ENCODE results near the gene CFAP53.
"Not testable (repeated sequence)": the region's sequence is repeated elsewhere in the genome, so short reads cannot be mapped to it uniquely, and the experiment has no call there.

Gene CFAP53

DNA sequence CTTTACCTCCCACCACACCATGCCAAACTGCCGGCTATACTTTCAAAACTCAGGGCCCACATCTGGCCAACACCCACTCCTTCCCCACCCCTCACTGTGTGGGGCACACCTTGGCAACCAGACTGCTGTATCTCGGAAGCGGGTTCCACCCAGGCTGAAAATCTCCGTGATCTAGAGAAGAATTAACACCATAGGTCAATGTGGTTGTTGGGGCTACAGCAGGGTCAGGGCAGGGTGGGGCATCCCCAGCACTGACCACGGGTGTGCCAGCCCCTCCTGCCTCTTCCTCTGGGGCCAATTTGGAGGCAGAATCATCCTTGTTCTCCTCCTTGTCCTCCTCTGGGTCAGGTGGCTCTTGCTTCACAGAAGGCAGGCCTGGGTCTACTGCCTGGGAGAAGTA is 6.3 kb upstream of the CFAP53 start:
- no peak for DNase-seq (ENCODE audit: low spot score)

DNA sequence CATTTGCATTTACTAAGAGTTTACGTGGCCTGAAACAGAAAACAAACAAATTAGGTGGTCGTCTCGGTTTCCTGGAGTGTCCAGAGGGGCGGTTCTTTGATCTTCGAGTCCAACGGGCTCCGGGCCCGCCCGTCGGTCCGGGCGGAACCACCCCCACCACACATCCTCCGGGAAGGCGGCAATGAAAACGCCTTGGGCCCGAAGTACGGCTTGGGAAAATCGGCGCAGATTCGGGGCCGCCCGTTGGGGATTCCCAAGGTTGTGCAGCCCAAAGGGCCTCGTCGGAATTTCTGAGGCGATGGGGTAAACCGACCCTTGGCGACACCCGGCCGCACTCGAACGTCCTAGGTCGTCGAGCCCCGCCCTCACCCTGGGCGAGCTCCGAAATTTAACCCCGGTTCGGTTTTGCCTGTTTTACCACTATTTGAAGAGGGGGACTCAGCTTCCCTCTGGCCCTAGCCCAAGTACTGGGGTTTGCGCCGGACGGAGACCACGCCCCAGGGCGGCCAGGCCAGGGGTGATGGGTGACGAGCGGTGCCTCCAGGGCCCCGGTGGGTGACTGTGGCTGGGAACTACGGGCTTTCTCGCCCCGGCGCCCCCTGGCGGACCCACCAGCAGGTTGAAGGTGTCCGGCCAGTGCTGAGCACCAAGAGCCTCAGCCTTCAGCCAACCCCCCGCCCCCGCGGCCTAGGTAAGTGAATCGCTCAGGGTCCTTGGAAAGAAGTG is 1.9 kb upstream of the CFAP53 start:
- DNase-seq (ENCODE audit: low spot score), result peak; percentile 87

DNA sequence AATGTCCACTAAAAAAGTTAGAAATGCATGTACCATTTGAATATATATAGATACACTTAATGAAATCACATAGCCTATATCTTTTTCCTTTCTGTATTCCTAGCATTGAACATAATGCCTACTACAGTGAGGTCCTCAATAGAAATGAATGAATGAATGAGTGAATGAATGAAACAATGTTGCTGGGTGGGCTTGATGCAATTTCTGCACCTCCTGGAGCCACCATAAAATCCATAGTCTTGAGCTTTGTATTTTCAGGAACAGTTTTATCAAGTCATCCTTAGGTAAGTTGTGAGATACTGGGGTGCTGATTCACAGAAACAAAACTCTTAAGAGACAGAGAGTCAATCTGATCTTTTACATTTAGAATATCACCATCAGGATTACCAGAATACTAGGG is 3.3 kb downstream of the CFAP53 start:
- DNase-seq (ENCODE audit: low spot score), result no peak

DNA sequence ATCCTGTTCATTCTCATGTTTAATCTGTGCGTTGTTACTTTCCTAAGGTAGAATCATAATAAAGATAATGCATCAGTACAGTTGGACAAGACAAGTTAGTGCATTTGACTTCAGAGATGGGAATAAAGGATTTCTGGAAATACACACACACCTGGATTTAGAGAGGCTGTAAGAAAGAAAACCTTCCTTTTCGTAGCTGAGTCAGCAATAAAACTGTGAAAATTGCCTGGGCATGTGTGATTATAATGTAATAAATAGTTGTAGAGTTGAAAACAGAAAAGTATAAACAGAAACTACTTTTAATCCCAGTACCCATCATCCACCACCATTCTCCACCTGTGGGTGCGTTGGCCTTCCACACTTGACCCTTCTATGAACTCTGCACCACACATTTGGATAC is 15.4 kb downstream of the CFAP53 start:
- DNase-seq (ENCODE audit: low spot score), result no peak

DNA sequence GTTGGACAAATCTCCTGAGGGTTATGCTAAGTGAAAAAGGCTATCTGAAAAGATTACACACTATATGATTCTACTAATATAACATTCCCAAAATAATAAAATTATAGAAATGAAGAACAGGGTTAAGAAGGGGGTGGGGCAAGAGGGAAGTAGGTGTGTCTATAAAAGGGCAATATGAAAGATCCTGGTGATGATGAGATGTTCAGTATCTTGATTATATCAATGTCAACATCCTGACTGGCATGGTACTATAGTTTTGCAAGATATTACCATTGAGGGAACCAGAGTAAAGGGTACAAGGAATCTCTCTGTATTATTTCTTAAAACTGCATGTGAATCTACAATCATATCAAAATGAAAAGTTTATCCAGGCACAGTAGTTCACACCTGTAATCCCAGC is 16.7 kb downstream of the CFAP53 start:
- no peak for DNase-seq (ENCODE audit: low spot score)

DNA sequence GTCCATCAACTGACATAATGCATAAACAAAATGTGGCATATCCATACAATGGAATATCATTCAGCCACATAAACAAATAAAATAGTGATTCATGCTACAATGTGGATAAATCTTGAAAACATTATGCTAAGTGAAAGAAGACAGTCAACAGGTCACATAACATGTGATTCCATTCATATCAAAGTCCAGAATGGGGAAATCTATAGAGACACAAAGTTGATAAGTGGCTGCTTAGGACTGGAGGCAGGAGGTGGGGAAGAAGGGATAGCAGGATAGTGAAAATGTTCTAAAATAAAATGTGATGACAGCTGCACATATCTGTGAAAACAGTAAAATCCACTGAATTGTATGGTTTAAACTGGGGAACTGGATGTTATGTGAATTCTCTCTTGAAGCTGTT is 18.7 kb downstream of the CFAP53 start:
- no peak for DNase-seq (ENCODE audit: low spot score)

DNA sequence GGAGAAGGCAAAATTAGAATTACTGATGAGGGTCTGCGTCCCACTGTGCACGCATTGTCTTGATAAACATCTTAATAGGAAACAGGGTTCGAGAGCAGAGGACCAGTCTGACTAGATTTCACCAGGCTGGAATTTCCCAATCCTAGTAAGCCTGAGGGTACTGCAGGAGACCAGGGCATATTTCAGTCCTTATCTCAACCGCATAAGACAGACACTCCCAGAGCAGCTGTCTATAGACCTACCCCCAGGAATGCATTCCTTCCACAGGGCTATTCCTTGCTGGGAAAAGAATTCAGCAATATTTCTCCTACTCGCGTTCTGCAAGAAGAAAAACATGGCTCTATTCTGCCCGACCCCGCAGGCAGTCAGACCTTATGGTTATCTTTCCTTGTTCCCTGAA is 24.5 kb downstream of the CFAP53 start:
- DNase-seq (ENCODE audit: low spot score), result not testable (repeated sequence)

DNA sequence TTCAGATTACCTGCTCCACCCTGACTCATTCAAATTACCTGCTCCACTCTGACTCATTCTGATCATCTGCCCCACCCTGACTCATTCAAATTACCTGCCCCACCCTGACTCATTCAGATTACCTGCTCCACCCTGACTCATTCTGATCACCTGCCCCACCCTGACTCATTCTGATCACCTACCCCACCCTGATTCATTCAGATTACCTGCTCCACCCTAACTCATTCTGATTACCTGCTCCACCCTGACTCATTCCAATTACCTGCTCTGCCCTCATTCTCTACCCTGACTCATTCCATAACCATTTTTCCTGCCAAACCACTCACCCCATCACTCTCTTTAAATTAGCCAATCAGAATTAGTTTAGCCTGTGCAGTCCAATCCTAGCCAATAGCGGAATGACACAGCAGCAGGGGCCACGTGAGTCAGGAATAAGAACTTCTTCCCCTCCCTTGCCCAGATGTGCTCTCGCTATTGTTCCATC is 26.2 kb downstream of the CFAP53 start:
- DNase-seq (ENCODE audit: low spot score), result no peak

DNA sequence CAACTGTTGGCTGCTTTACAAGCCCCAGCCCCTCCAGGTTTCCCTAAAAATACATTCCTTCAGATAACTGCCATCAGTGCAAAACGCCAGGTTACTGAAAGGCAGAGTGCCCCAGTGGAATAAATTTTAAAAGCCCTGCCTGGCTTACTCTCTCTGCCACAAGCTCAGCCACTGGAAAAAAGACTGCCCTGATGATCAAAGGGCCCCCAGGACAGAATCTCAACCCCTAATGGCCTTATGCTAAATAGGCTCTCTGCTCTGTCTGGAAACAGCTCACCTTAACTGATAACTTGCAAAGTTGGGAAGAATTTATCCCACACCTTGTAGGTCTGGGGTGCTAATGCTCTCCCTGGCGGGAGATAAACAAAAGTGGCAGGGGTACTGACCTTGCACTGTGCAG is 33.9 kb downstream of the CFAP53 start:
- DNase-seq (ENCODE audit: low spot score), result no peak

DNA sequence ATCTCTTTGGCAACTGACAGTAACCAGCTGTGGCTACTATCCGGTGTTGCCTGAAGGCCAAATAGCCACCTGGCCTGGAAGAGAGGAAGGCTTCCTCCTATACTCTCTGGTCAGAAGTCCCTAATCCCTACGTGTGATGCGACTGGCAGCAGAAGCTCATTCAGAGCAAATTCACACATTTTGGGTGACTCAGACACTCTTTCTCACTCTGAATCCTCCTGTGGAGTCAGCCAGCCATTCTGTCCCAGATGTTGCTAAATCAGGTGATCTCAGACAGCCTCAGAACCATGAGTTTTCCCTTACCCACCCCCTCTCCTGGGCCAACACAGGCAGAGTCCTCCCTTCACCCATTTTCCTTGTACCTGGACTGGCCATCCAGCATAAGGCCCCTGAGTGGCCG is 34.7 kb downstream of the CFAP53 start:
- no peak for DNase-seq (ENCODE audit: low spot score)

DNA sequence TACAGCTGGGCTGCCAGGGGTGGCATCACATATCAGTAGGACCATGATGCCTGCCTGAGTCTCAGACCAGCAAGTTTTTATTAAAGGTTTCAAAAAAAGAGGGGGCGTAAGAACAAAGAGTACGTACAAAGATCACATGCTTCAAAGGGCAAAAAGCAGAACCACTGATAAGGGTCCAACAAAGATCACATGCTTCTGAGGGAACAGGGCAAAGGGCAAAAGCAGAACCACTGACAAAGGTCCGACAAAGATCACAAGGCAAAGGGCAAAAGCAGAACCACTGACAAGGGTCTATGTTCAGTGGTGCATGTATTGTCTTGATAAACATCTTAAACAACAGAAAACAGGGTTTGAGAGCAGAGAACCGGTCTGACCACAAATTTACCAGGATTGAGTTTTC is 46.0 kb downstream of the CFAP53 start:
- DNase-seq (ENCODE audit: low spot score), result not testable (repeated sequence)

DNA sequence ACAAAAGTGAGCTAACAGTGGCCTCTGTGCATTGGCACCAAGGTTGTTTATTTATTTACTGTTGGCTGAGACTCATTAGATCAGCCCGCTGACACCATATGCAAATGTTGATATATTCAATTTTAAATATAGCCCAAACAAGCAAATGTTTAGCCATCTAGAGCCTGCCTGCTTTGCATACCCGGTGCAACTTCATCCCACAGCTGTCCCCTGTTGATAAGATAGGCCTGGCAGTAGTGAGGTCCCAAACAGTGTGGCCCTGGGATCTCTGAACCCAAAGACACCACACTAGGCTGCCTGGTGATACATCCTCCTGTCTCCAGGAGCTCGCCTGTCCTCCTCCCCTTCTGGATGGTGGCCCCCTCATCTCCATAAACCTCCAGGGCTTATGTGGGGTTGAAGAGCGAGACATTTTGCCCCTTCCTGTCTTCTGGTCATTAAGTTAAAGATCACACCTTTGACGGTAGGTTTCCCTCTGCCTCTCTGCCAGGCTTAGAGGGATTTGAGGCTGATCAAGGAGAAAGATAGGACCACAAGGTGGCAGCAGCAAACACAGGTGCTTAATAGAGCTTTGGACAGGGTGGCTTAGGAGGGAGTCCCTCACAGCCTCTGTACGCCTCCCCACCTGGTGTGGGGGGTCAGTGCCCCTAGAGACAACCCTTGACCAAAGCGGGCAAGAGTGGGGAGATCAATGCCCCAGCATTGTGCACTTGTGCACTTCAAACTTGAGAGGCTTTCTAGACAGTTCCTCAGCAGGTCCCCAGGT is 47.7 kb downstream of the CFAP53 start:
- no peak for DNase-seq (ENCODE audit: low spot score)

DNA sequence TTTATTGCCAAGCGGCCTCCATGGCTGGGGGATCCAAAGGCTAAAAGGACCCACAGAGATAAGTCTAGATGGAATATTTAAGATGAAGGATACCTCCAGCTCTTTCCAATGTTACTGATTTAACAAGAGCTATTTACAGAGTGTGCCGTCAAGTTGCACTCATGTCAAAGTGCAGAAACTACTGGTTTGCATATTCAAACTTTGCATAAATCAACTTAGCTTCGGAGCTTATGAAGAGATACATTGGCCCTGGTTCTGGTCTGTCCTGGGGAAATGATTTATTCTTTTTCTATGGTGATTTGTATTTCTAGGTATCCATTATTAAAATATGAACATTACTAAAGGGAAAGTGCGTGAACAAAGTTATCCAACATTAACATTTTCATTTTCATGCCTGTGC is 57.0 kb downstream of the CFAP53 start:
- no peak for DNase-seq (ENCODE audit: low spot score)

DNA sequence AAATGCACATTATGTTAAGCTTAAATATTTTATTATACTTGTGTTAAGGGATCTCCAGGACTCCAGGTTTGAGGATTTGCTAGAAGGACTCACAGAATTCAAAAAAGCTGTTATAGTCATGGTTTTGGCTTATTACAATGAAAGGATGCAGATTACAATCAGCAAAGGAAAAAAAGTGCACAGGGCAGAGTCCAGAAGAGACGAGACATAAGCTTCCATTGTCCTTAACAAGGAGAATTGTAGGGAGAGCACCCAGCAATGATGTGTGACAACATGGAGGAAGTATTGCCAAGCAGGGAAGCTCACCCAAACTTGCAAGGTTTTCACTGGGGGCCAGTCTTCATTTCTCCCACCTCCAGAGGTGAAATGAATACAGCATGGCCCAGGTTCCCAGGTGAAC is 58.6 kb downstream of the CFAP53 start:
- DNase-seq (ENCODE audit: low spot score), result no peak

DNA sequence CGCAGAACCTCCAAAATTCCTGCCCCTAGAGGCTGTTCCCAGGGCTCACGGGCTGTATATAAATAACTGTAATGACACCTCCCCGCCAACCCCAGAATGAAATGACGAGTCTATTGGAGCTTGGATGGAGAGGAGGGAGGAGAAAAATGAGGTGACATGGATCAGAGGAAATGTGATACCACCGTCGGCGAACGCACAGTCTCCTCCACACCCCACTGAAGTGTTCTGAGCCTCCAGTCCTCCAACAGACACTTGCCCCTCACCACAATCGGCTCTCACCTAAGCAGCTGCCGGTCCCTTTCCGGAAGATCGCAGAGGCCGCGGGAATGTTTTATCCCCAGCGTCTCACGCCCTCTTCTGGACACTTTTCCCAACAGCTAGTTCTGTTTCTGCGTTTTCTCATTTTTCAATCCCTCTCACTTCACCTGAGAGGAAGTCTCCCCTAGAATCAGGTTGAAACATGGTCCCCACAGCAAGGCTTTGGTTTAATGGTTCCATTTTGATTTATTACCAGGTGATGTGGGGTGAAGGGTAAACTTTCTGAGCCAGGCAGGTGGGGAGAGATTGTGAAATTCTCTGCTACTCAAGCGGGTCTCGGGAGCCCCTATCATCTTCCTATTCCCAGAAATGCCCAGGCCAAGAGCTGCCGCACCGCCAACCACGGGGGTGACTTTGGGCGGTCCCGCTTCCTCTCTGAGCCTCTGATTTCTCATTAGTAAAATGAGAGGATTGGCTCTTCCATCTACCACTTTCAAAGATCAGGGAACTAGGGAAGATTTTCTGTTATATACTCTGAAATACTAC is 62.3 kb downstream of the CFAP53 start:
- peak; percentile 71 for DNase-seq (ENCODE audit: low spot score)

DNA sequence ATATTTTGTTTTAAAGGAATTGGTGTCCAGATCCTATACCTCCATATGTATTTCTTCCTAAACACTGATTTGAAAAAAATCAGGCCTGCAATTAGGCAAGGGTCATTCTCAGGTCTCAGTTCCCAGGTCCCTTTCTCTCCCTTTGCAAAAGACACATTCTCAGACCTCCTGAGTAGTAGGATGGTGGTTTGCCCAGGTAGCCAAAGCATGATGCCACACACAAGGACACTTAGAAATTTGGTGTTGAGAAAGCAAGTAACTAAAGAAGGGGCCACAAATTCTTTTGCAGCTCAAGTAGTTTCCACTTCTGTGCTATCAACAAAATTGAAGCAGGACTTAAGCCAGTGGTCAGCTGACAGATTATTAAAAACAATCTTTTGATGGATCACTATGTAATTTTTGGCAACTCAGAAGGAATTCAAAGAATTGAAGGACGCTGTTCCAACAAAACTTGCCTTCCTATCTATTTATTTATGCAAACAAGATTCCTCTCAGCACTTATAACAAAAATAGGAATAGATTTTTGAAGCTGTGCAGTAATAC is 64.7 kb downstream of the CFAP53 start:
- DNase-seq (ENCODE audit: low spot score), result no peak

DNA sequence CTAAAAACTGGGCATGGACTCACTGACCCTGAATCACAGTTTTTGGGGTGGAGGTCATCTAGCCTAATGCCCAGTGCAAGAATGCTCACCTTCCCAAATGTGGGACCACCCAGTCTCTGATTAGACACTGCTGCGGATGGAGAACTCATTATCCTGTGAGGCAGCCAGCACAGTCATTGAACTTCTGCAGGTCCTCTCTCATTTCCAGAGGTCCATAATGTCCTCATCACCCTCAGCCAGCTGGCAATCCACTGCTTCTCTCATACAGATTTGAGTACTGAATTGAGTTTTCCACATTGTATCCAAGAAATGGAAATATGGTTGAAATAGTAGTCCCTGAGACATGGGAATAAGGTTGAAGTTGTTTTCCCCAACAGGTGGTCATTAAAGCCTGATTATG is 66.4 kb downstream of the CFAP53 start:
- DNase-seq (ENCODE audit: low spot score), result no peak

DNA sequence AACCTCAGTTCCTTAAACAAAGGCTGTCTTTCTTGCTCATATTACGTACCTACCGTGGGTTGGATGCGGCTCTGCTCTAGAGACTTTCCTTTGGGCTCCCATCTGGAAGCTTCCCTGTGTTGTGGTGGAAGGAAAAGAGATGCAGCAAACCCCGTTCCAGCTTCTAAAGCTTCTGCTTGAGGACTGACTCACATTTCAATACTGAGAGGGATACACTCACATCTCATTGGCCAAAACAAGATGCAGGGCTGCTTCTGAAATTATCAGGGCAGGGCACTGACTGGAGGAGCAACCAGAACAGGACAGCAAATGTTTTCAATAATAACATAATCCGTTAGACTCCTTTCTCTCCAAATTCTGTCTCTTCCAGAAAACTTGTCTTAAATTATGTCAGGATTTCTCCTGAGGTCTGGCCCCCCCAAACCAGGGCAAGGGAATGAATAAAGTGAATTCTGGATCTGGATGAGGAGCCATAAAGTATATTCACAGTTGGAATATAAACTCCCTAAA is 66.9 kb downstream of the CFAP53 start:
- no peak for DNase-seq (ENCODE audit: low spot score)

DNA sequence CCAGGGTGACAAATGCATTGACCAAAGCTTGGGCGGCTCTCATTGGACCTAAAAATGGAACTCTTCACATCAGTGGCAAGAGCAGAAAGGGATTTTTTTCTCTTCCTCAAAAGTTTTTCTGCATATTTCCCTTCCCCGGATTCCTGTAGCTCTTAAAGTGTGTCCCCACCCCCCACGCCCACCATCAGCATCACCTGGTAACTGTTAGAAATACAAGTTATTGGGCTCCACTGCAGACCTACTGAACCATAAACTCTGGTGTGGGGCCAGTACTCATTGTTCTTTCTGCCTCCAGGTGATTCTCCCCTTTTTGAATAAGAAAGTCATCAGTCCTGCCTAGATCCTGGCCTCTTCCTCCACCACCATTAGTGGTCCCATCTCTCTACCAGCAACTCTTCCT is 70.0 kb downstream of the CFAP53 start:
- DNase-seq (ENCODE audit: low spot score), result no peak

DNA sequence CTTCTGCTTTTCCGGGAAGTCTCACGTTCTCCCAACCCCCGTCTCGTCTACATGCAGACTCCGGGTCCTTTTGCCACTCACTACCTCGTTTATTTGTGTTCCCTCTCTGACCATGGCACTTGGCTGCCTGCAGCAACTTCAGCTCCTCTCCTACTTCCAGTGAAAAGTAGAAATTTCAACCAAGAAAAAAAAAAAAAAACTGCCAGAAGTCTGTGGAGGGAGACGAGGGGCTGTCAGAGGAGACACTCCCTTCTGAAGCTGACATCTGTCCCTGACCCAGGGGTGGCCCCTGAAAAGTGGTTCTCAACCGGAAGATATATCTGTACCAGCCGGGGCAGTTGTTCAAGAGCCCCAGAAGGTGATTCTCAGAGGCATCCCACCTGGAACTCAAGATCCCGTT is 70.6 kb downstream of the CFAP53 start:
- DNase-seq (ENCODE audit: low spot score), result no peak

DNA sequence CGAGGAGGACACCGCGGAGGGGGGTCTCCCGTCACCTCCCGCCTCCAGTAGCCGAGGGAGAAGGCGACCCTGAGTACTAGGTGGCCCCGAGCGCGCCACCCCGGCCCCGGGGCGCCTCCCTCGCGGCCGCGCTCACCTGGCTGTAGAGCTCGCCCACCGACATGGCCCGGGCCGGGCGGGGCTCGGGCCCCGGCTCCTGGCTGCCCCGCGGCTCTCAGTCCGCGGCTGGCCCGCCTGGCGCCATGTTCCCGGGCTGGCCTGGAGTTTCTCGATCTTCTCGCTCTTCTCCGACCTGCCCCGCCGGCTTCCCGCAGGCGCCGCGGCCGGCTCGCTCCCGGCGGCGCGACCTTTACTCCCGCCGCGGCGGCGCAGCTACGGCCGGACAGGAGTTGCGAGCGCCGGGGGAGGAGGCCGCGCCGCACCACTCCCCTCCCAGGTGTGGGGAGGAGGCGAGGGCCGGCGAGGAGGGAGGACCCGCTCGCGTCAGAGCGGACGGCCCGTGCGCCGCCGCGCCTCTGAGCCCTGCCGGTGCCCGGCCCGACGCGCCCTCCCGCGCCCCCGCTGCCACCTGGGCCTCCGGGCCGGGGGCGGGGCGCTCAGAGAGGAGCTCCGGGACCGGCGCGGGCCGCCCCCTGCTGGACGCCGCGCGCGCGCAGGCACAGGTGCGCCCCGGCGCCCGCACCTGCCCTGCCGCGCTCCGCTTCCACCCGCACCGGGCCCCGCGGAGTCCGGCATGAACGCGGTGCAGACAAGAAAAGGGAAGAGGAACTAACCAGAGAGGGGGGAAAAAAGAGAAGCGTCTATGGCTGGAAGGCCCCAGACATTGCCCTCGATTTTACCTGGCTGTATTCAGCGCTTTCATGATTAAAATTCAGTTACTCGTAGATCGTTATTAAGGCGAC is 71.4 kb downstream of the CFAP53 start, which contains the start of gene MYO5B:
Gene MYO5B (minus strand): TSS at position 517 of the 902 bp plus-strand sequence. CDS start 354 bp downstream, at position 163.
- DNase-seq (ENCODE audit: low spot score), result peak; percentile 35
